ENCODE measurements around the gene EMC8. TPM values are rescaled to one million over a fixed set of nuclear protein-coding genes. Genes with fewer than 3 reads are reported as not detected.

EMC8 gene
- total RNA-seq, 2 donors from 2014 or later: 60.1 to 67.6 TPM

GRCh38 chr16:85754413-85754812 lies 44.9 kb downstream of the EMC8 start:
- no peak overlapping the region for H3K27ac Mint-ChIP-seq
- H3K4me3 Mint-ChIP-seq: no peak overlapping the region
- no peak for DNase-seq
- Histone ChIP-seq H3K27ac (ENCODE audit: low read depth, low read length) (no peak overlapping the region), H3K4me3 (ENCODE audit: low read length) (no peak overlapping the region), H3K9me3 (ENCODE audit: control insufficient read depth, low read length) (no peaks in the 10 kb centered on the region), H3K36me3 (ENCODE audit: control insufficient read depth, insufficient read depth, low read length) (no peaks in the 10 kb centered on the region), H3K4me1 (ENCODE audit: control insufficient read depth, insufficient read depth, low read length) (peaks cover 5% of the 10 kb centered on the region), H3K9ac (ENCODE audit: extremely low read depth, low read length, poor library complexity, severe bottlenecking) (no peak overlapping the region), H3K27me3 (ENCODE audit: control insufficient read depth, insufficient read depth, low read length, poor library complexity, severe bottlenecking) (peaks cover 25% of the 10 kb centered on the region)
- TF ChIP-seq CTCF (conservative IDR thresholded peaks at IDR 0.05): no peak
- no peaks in the 10 kb centered on the region for H3K9me3 Mint-ChIP-seq
- peaks cover 24% of the 10 kb centered on the region for H3K27me3 Mint-ChIP-seq (ENCODE audit: insufficient read depth)
- H3K36me3 Mint-ChIP-seq (ENCODE audit: low read depth): no peaks in the 10 kb centered on the region
- WGBS, 2 experiments (ENCODE audit: insufficient coverage in 1 of 2, insufficient read length in 1 of 2): 83 to 90% methylated on average over 2 to 7 of the region's 7 CpGs
- H3K4me1 Mint-ChIP-seq: peaks cover 12% of the 10 kb centered on the region

- 94 to 97% methylated on average over 5 to 7 of the region's 7 CpGs for WGBS, 2 experiments (ENCODE audit: insufficient coverage in 1 of 2, insufficient read length in 1 of 2)
- Histone ChIP-seq H3K27me3 (ENCODE audit: control insufficient read depth, insufficient read depth, low read length, poor library complexity, severe bottlenecking) (peaks cover 25% of the 10 kb centered on the region), H3K36me3 (ENCODE audit: control insufficient read depth, insufficient read depth, low read length) (no peaks in the 10 kb centered on the region), H3K4me3 (ENCODE audit: low read length) (no peak overlapping the region), H3K4me1 (ENCODE audit: control insufficient read depth, insufficient read depth, low read length) (peaks cover 5% of the 10 kb centered on the region), H3K9me3 (ENCODE audit: control insufficient read depth, low read length) (no peaks in the 10 kb centered on the region), H3K9ac (ENCODE audit: extremely low read depth, low read length, poor library complexity, severe bottlenecking) (no peak overlapping the region), H3K27ac (ENCODE audit: low read depth, low read length) (no peak overlapping the region)
- Mint-ChIP-seq H3K9me3 (no peaks in the 10 kb centered on the region), H3K4me3 (no peak overlapping the region), H3K27ac (no peak overlapping the region), H3K36me3 (ENCODE audit: low read depth) (no peaks in the 10 kb centered on the region), H3K4me1 (peaks cover 12% of the 10 kb centered on the region), H3K27me3 (ENCODE audit: insufficient read depth) (peaks cover 25% of the 10 kb centered on the region)
- no peak for TF ChIP-seq CTCF (conservative IDR thresholded peaks at IDR 0.05)
- DNase-seq: no peak
Observed at GRCh38 chr16:85753976-85754375, 45.4 kb downstream of the EMC8 start.

GRCh38 chr16:85753559-85753958 lies 45.8 kb downstream of the EMC8 start:
- H3K27ac Mint-ChIP-seq: no peak overlapping the region
- no peaks in the 10 kb centered on the region for H3K9me3 Mint-ChIP-seq

More at GRCh38 chr16:85753559-85753958, 45.8 kb downstream of the EMC8 start:
- no peak for TF ChIP-seq CTCF (conservative IDR thresholded peaks at IDR 0.05)
- no peak overlapping the region for H3K4me3 Mint-ChIP-seq
- Histone ChIP-seq H3K27ac (ENCODE audit: low read depth, low read length) (no peak overlapping the region), H3K36me3 (ENCODE audit: control insufficient read depth, insufficient read depth, low read length) (no peaks in the 10 kb centered on the region), H3K27me3 (ENCODE audit: control insufficient read depth, insufficient read depth, low read length, poor library complexity, severe bottlenecking) (peaks cover 25% of the 10 kb centered on the region), H3K4me1 (ENCODE audit: control insufficient read depth, insufficient read depth, low read length) (peaks cover 5% of the 10 kb centered on the region), H3K4me3 (ENCODE audit: low read length) (no peak overlapping the region), H3K9me3 (ENCODE audit: control insufficient read depth, low read length) (no peaks in the 10 kb centered on the region), H3K9ac (ENCODE audit: extremely low read depth, low read length, poor library complexity, severe bottlenecking) (no peak overlapping the region)
- no peaks in the 10 kb centered on the region for H3K36me3 Mint-ChIP-seq (ENCODE audit: low read depth)
- peaks cover 12% of the 10 kb centered on the region for H3K4me1 Mint-ChIP-seq
- no peak for DNase-seq
- H3K27me3 Mint-ChIP-seq (ENCODE audit: insufficient read depth): peaks cover 25% of the 10 kb centered on the region
- WGBS, 2 experiments (ENCODE audit: insufficient coverage in 1 of 2, insufficient read length in 1 of 2): 82 to 94% methylated on average over 2 to 4 of the region's 6 CpGs

Measured in endodermal cell (in vitro differentiated cells).